Measurements from ENCODE around the gene PTK6.

- no peak for TF ChIP-seq CTCF (IDR thresholded peaks at IDR 0.05; ENCODE audit: low read depth, low read length, poor library complexity, severe bottlenecking)
- TF ChIP-seq EZH2phosphoT487 (IDR thresholded peaks at IDR 0.05; ENCODE audit: borderline replicate concordance, low read length) = no peak
These were observed 17.4 kb upstream of the PTK6 start for GRCh38 chr20:63554361-63555278.
